Kidney epithelial cell (primary cell): ENCODE data around the gene ACCS. TPM values are rescaled to one million over a fixed set of nuclear protein-coding genes. Genes with fewer than 3 reads are reported as not detected.

Experiments
- DNase-seq: peaks from one replicate; pipeline ENCODE4 v3.0.0-alpha.2; 2010; ENCODE audit warnings: low read depth
- H3K27me3 ChIP-seq: 2 replicates; pipeline ENCODE4 v1.6.0; 2011; ENCODE audit warnings: low read length; ENCODE audit not compliant: control insufficient read depth, insufficient read depth
- H3K36me3 ChIP-seq: 2 replicates; pipeline ENCODE4 v1.5.1; 2011; ENCODE audit warnings: low read length; ENCODE audit not compliant: control insufficient read depth, insufficient read depth
- H3K4me3 ChIP-seq: 2 replicates; pipeline ENCODE4 v1.5.1; 2011; ENCODE audit warnings: low read depth, mild to moderate bottlenecking, control low read depth, low read length
- CTCF ChIP-seq: IDR thresholded peaks from 2 replicates; pipeline ENCODE4 v1.5.1; 2011; ENCODE audit warnings: mild to moderate bottlenecking, moderate library complexity, low read length, control low read depth, inconsistent platforms; ENCODE audit not compliant: insufficient read depth, poor library complexity, severe bottlenecking
- total RNA-seq: library from RNA; depleted of rRNA; stranded (reverse); fragments of >200 nt; gene quantifications from 2 replicates; pipeline ENCODE4 v1.2.3, GENCODE V29; 2015

Gene ACCS
- total RNA-seq, 1 donor from 2014 or later: 14.3 TPM

- Histone ChIP-seq H3K27me3 (no peaks in the 10 kb centered on the region), H3K36me3 (no peaks in the 10 kb centered on the region), H3K4me3 (no peak overlapping the region)
- no peak for DNase-seq
- TF ChIP-seq CTCF: no peak
Observed at GRCh38 chr11:44130751-44131150, 64.7 kb downstream of the ACCS start.

DNA sequence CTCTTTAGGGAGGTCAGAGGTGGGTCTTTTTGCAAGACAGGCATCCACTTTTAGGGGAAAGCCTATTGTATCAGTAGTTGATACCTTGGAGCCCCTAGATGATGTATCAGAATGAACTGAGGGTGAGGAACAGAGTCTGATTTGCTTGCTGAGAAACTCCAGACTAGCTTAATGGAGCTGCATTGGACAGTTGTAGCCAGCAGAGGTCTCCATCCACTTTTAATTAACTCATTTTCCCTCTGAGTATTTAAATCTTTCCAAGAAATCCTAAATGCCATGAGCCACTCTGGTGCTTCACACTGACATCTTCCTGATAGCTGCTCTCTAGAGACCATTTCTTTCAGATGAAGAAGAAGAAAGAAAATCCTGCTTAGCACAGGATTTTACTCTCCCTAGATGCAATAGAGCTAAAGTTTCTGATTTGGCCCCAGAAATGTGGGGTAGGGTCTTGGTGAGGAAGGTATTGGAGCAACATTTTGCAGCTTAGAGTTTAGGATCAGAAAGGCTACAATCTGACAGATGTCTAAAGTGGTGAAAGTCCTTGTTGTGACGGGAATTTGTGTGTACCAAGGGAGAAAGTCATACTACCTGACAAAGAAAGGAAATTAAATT, 67.4 kb downstream of the ACCS start:
- no peak overlapping the region for H3K4me3 ChIP-seq

More for the DNA sequence above, 67.4 kb downstream of the ACCS start:
- peak; percentile 58 for TF ChIP-seq CTCF
- Histone ChIP-seq H3K36me3 (no peaks in the 10 kb centered on the region), H3K27me3 (no peaks in the 10 kb centered on the region)
- DNase-seq: no peak

Other genes with a start within 250 kb of the ACCS start
- gene ALKBH3, start 185.4 kb upstream of the ACCS start, total RNA-seq: 38.5 and 48.0 TPM in 2 replicates
- 13.7 and 14.0 TPM in 2 replicates for gene C11orf96, start 123.6 kb upstream of the ACCS start, total RNA-seq
- not detected in 2 replicates for gene ACCSL, start 18.3 kb upstream of the ACCS start, total RNA-seq
- gene EXT2, start 29.4 kb downstream of the ACCS start, total RNA-seq: 83.5 and 99.6 TPM in 2 replicates
- not detected in 2 replicates for gene ALX4, start 243.9 kb downstream of the ACCS start, total RNA-seq